Endothelial cell (in vitro differentiated cells): ENCODE results near the gene NKIRAS2. TPM values are rescaled to one million over a fixed set of nuclear protein-coding genes. Genes with fewer than 3 reads are reported as not detected.

Source experiments
- DNase-seq: peaks from one replicate; pipeline ENCODE4 v3.0.0; 2021; ENCODE audit warnings: low spot score
- H3K27ac Mint-ChIP-seq: one replicate; pipeline ENCODE4 v1.8.0; 2021; ENCODE audit warnings: mixed read lengths, inconsistent platforms; ENCODE audit not compliant: unreplicated experiment
- H3K27me3 Mint-ChIP-seq: one replicate; pipeline ENCODE4 v1.8.0; 2021; ENCODE audit warnings: mild to moderate bottlenecking, moderate library complexity, mixed read lengths, inconsistent platforms; ENCODE audit not compliant: unreplicated experiment
- H3K36me3 Mint-ChIP-seq: one replicate; pipeline ENCODE4 v1.8.0; 2021; ENCODE audit warnings: mild to moderate bottlenecking, low read depth, mixed read lengths, inconsistent platforms; ENCODE audit not compliant: unreplicated experiment
- H3K4me1 Mint-ChIP-seq: one replicate; pipeline ENCODE4 v1.8.0; 2021; ENCODE audit warnings: mild to moderate bottlenecking, mixed read lengths, inconsistent platforms; ENCODE audit not compliant: unreplicated experiment
- H3K4me3 Mint-ChIP-seq: one replicate; pipeline ENCODE4 v1.8.0; 2021; ENCODE audit warnings: mild to moderate bottlenecking, mixed read lengths, inconsistent platforms; ENCODE audit not compliant: unreplicated experiment
- H3K9me3 Mint-ChIP-seq: one replicate; pipeline ENCODE4 v1.8.0; 2021; ENCODE audit warnings: mixed read lengths, inconsistent platforms; ENCODE audit not compliant: unreplicated experiment
- CTCF ChIP-seq: fragments of 200-600 bp; sonication (generic); IDR thresholded peaks from one replicate; pipeline ENCODE4 v1.5.0; 2021; ENCODE audit warnings: antibody characterized with exemption; ENCODE audit not compliant: unreplicated experiment
- total RNA-seq: library from RNA; stranded (reverse); fragmentation: NEBNext Ultra II Directional; extraction: Animal tissue kit (Norgen Biotek cat#: 25700); gene quantifications from one replicate; pipeline ENCODE4 v1.2.1, GENCODE V29; 2021; ENCODE audit not compliant: unreplicated experiment

The NKIRAS2 gene
- total RNA-seq, 1 donor from 2014 or later: 67.4 TPM

- Mint-ChIP-seq H3K4me1 (peaks cover 7% of the 10 kb centered on the region), H3K9me3 (no peaks in the 10 kb centered on the region), H3K27ac (no peak overlapping the region), H3K27me3 (peaks cover 1% of the 10 kb centered on the region), H3K36me3 (peaks cover 41% of the 10 kb centered on the region), H3K4me3 (no peak overlapping the region)
- no peak for TF ChIP-seq CTCF
- DNase-seq: no peak
Observed at GRCh38 chr17:41986634-41987033, 33.3 kb upstream of the NKIRAS2 start.

GRCh38 chr17:41987642-41988041 lies 32.2 kb upstream of the NKIRAS2 start:
- no peaks in the 10 kb centered on the region for H3K27me3 Mint-ChIP-seq
- H3K27ac Mint-ChIP-seq: peak overlapping the region; percentile 32
- H3K9me3 Mint-ChIP-seq: no peaks in the 10 kb centered on the region
- peaks cover 37% of the 10 kb centered on the region for H3K36me3 Mint-ChIP-seq
- TF ChIP-seq CTCF: no peak
- H3K4me1 Mint-ChIP-seq: peaks cover 7% of the 10 kb centered on the region
- H3K4me3 Mint-ChIP-seq: peak overlapping the region; percentile 42
- DNase-seq: no peak

- Mint-ChIP-seq H3K36me3 (peaks cover 40% of the 10 kb centered on the region), H3K27ac (peak overlapping the region; percentile 8), H3K4me3 (no peak overlapping the region)
Observed at GRCh38 chr17:41988418-41988817, 31.5 kb upstream of the NKIRAS2 start.

GRCh38 chr17:41989702-41990419 lies 30.0 kb upstream of the NKIRAS2 start:
- Mint-ChIP-seq H3K27me3 (no peaks in the 10 kb centered on the region), H3K36me3 (peaks cover 40% of the 10 kb centered on the region), H3K4me3 (no peak overlapping the region), H3K4me1 (peaks cover 7% of the 10 kb centered on the region), H3K9me3 (no peaks in the 10 kb centered on the region), H3K27ac (no peak overlapping the region)
- TF ChIP-seq CTCF: no peak
- no peak for DNase-seq

More at GRCh38 chr17:41988418-41988817, 31.5 kb upstream of the NKIRAS2 start:
- Mint-ChIP-seq H3K4me1 (peaks cover 7% of the 10 kb centered on the region), H3K27me3 (no peaks in the 10 kb centered on the region), H3K9me3 (no peaks in the 10 kb centered on the region)
- no peak for DNase-seq
- TF ChIP-seq CTCF: no peak

- no peaks in the 10 kb centered on the region for H3K9me3 Mint-ChIP-seq
- H3K27me3 Mint-ChIP-seq: no peaks in the 10 kb centered on the region
- peaks cover 3% of the 10 kb centered on the region for H3K4me1 Mint-ChIP-seq
- DNase-seq: no peak
- H3K4me3 Mint-ChIP-seq: no peak overlapping the region
- H3K36me3 Mint-ChIP-seq: peaks cover 45% of the 10 kb centered on the region
- no peak for TF ChIP-seq CTCF
- no peak overlapping the region for H3K27ac Mint-ChIP-seq
Observed at GRCh38 chr17:41992576-41992975, 27.3 kb upstream of the NKIRAS2 start.
